Stomach (tissue), 9 donors: Measurements from ENCODE around the gene HOXC13. TPM values are rescaled to one million over a fixed set of nuclear protein-coding genes. Genes with fewer than 3 reads are reported as not detected.
A peak's percentile ranks its signal among the peaks of the same experiment; 100 is the strongest.

Experiments
- DNase-seq, 2 donors: peaks; one replicate each; pipeline versions ENCODE4 v3.0.0 to v3.0.0-alpha.2; 2013 to 2019
- H3K27ac ChIP-seq, 5 donors: fragments of 200-600 bp in 4 of 5; sonication (generic) in 4 of 5; one replicate each; pipeline ENCODE4 v1.5.1; 2013 to 2019; ENCODE audit warnings: mild to moderate bottlenecking in 1 of 5, moderate library complexity in 1 of 5
- H3K27me3 ChIP-seq, 3 donors: fragments of 200-600 bp; sonication (generic); one replicate each; pipeline ENCODE4 v1.5.1; 2017 to 2019; ENCODE audit warnings: mixed run types in 1 of 3
- H3K36me3 ChIP-seq, 4 donors: fragments of 200-600 bp; sonication (generic); 1 replicate in 3 of 4; 2 replicates in 1 of 4; pipeline ENCODE4 v1.5.1; 2016 to 2019
- H3K4me1 ChIP-seq, 4 donors: fragments of 200-600 bp; sonication (generic); one replicate each; pipeline ENCODE4 v1.5.1; 2016 to 2019
- H3K4me3 ChIP-seq, 4 donors: fragments of 200-600 bp; sonication (generic) in 3 of 4; one replicate each; pipeline ENCODE4 v1.5.1; 2016 to 2019; ENCODE audit warnings: mild to moderate bottlenecking in 1 of 4
- H3K9me3 ChIP-seq, 4 donors: fragments of 200-600 bp; sonication (generic); one replicate each; pipeline ENCODE4 v1.5.1; 2016 to 2019
- CTCF ChIP-seq, 7 experiments: fragments of 450-650 bp in 4 of 7; fragments of 200-600 bp in 3 of 7; sonication (generic) in 3 of 7; IDR thresholded peaks; one replicate each; pipeline ENCODE4 v1.5.1; 2016 to 2019; ENCODE audit warnings: antibody characterized with exemption in 7 of 7, control low read depth in 2 of 7, mild to moderate bottlenecking in 1 of 7
- EP300 ChIP-seq: sonication (generic); formaldehyde crosslinking; IDR thresholded peaks from one replicate; pipeline ENCODE4 v1.6.1; 2017; ENCODE audit warnings: antibody characterized with exemption
- POLR2A ChIP-seq, 4 donors: fragments of 450-650 bp; IDR thresholded peaks; one replicate each; pipeline ENCODE4 v1.6.1; 2016; ENCODE audit warnings: antibody characterized with exemption in 4 of 4, control low read depth in 2 of 4, mild to moderate bottlenecking in 1 of 4, moderate library complexity in 1 of 4
- POLR2AphosphoS5 ChIP-seq, 3 donors: sonication (generic); formaldehyde crosslinking; IDR thresholded peaks; one replicate each; pipeline ENCODE4 v1.6.1; 2016; ENCODE audit warnings: antibody characterized with exemption in 3 of 3
- WGBS, 5 donors: extraction: QIAGEN DNeasy Blood & Tissue Kit in 3 of 5; methylation state at CpG; one replicate each; pipeline versions ENCODE4 v1.1.5 to v1.1.7; 2013 to 2018; 5-methylcytosine and 5-hydroxymethylcytosine counted together
- intact Hi-C: fragments of 100-400 bp; cut with DNase I; formaldehyde crosslinking; loops from one replicate; pipeline ENCODE4 v1.15.1; 2023; ENCODE audit warnings: low total_unique reads
- polyA plus RNA-seq, 3 donors: library from polyadenylated mRNA; stranded (reverse); fragments of 200-250 nt; gene quantifications; one replicate each; pipeline ENCODE4 v1.2.3, GENCODE V29; 2013
- total RNA-seq, 5 donors: library from RNA; depleted of rRNA; stranded (reverse); fragments of >200 nt; gene quantifications; one replicate each; pipeline versions ENCODE4 v1.1.0 to v1.2.3, GENCODE V29; 2014 to 2016
- donor health status: healthy with polysubstance abuse.
- donor health status: Bipolar disorder and iron deficiency.
- donor health status: healthy.

The HOXC13 gene
- total and polyA plus RNA-seq, 8 donors: not detected

GRCh38 chr12:53931844-53932581 lies 6.6 kb upstream of the HOXC13 start:
- Histone ChIP-seq H3K36me3 (no peaks in the 10 kb centered on the region), H3K27ac (no peak overlapping the region), H3K4me3 (no peak overlapping the region), H3K9me3 (peaks cover 0 to 17% (median 6%) of the 10 kb centered on the region in 4 donors), H3K27me3 (peaks cover 37 to 100% (median 97%) of the 10 kb centered on the region in 3 donors), H3K4me1 (peaks cover 0 to 24% (median 6%) of the 10 kb centered on the region in 4 donors)
- 29 to 44% (median 40%) methylated on average over 4 of the region's 4 CpGs for WGBS, 5 donors
- intact Hi-C loops: no loop called here
- no peak for DNase-seq
- no peak for TF ChIP-seq POLR2A (IDR thresholded peaks at IDR 0.05)
- no peak for TF ChIP-seq CTCF (IDR thresholded peaks at IDR 0.05)
- no peak for TF ChIP-seq EP300
- TF ChIP-seq POLR2AphosphoS5 (IDR thresholded peaks at IDR 0.05): no peak

- Histone ChIP-seq H3K27ac (no peak overlapping the region), H3K9me3 (peaks cover 0 to 17% (median 3%) of the 10 kb centered on the region in 4 donors), H3K4me3 (no peak overlapping the region), H3K4me1 (peaks cover 0 to 18% (median 7%) of the 10 kb centered on the region in 4 donors), H3K36me3 (no peaks in the 10 kb centered on the region), H3K27me3 (peaks cover 31 to 100% (median 97%) of the 10 kb centered on the region in 3 donors)
- TF ChIP-seq EP300: no peak
- no peak for DNase-seq
- WGBS, 5 donors: 31 to 45% (median 35%) methylated on average over 4 of the region's 4 CpGs
- intact Hi-C loops: no loop called here
These were observed 5.7 kb upstream of the HOXC13 start for GRCh38 chr12:53932915-53933314.

DNA sequence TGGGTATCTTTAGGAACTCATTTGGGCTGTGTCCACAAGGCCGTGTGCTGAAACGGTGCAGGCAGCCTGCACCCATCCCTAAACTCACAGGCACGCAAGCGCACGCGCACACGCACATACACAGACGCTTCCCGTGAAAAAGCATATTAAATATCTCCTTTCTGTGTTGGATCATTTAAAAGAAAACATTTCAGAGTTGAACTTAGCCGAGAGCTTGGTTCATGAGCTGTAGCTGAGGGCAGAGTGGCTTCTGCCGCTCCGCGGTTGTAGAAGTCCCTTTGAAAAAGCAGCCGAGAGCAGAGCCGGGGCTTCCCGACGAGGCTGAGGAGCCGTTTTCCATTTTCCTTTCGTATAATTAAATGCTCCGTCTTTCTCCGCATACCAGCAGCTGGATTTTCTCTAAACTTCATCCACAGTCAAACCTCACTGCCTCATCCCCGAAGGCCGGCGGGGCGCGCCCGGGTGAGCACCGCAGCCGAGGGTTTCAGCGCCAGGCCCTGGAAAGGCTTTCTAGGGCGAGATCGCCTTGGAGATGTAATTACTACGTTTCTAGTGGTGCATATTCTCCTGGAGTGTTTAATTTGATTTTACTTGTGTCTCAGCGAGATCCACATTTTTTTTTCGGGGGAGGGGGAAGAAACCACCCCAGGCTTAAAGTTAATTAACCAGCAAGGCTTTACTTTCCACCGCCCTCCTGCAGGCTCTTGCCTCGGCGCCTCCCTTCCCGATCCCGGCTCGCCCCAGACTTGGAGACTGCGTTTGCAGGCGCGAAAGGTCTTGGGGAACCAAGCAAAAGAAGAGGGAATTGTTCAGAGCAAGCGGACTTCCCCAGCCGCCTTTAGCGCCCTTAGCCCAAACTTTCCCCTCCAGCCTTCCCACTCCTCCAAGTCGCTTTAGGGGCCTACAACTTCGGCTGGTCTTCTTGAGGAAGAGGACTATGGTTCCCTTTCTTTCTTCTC lies 3.0 kb upstream of the HOXC13 start:
- no peak for TF ChIP-seq EP300
- TF ChIP-seq POLR2AphosphoS5 (IDR thresholded peaks at IDR 0.05): no peak
- no peak for TF ChIP-seq CTCF (IDR thresholded peaks at IDR 0.05)
- TF ChIP-seq POLR2A (IDR thresholded peaks at IDR 0.05): no peak
- Histone ChIP-seq H3K27me3 (peaks cover 43 to 100% (median 97%) of the 10 kb centered on the region in 3 donors), H3K27ac (no peak overlapping the region), H3K9me3 (peaks cover 0 to 5% (median 2%) of the 10 kb centered on the region in 4 donors), H3K4me1 (peaks cover 0 to 34% (median 19%) of the 10 kb centered on the region in 4 donors), H3K36me3 (no peaks in the 10 kb centered on the region), H3K4me3 (peak overlapping the region in 2 of 4 donors; percentile 1 to 5)
- DNase-seq: no peak
- intact Hi-C loops: no loop called here
- 7 to 10% (median 8%) methylated on average over 49 of the region's 49 CpGs for WGBS, 5 donors

DNA sequence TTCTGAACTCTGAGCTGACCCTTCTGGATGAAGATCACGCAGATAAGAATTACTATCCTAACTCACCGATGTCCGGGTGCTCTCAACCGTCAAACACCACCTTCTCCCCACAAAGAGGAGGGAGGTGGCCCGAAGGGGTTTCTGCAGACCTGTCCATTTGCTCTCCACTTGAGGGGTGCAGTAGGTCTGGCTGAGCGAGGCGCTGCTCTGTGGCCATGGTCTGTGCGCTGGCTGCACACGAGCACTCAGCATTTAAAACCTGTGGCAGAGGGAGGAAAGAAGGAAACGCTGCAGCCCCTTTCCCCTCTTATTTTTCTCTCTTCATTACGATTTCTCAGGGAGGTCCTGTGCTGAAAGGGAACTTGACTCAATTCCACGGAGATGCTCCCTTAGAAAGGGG lies 1.5 kb upstream of the HOXC13 start:
- no peak for DNase-seq
- WGBS, 5 donors: 15 to 19% (median 17%) methylated on average over 7 to 12 of the region's 12 CpGs

More for the DNA sequence above, 1.5 kb upstream of the HOXC13 start:
- Histone ChIP-seq H3K4me3 (no peak overlapping the region), H3K36me3 (no peaks in the 10 kb centered on the region), H3K4me1 (peaks cover 0 to 34% (median 19%) of the 10 kb centered on the region in 4 donors), H3K27ac (no peak overlapping the region), H3K27me3 (peaks cover 42 to 100% (median 94%) of the 10 kb centered on the region in 3 donors), H3K9me3 (no peaks in the 10 kb centered on the region)
- intact Hi-C loops: no loop called here
- TF ChIP-seq POLR2AphosphoS5 (IDR thresholded peaks at IDR 0.05): no peak
- no peak for TF ChIP-seq POLR2A (IDR thresholded peaks at IDR 0.05)
- no peak for TF ChIP-seq CTCF (IDR thresholded peaks at IDR 0.05)
- TF ChIP-seq EP300: no peak
